Mammary epithelial cell (primary cell): ENCODE measurements around the gene EML4.

Source experiments
- CTCF ChIP-seq, 2 donors: IDR thresholded peaks in 1 of 2; conservative IDR thresholded peaks in 1 of 2; 2 replicates each; pipeline ENCODE4 v1.5.1; 2011 to 2012; ENCODE audit warnings: inconsistent platforms in 2 of 2, low read length in 2 of 2, mild to moderate bottlenecking in 2 of 2, control low read depth in 1 of 2, low read depth in 1 of 2; ENCODE audit not compliant: insufficient read depth in 1 of 2; ENCODE audit errors: extremely low read depth in 1 of 2
- EZH2 ChIP-seq: IDR thresholded peaks from 2 replicates; pipeline ENCODE4 v1.6.1; 2012; ENCODE audit warnings: low read length, inconsistent platforms, borderline replicate concordance

GRCh38 chr2:42307180-42307579 lies 138.0 kb downstream of the EML4 start:
- TF ChIP-seq EZH2 (no peak), CTCF (conservative IDR thresholded peaks at IDR 0.05 in 1 of 2, IDR thresholded peaks at IDR 0.05 in 1 of 2; ENCODE audit: extremely low read depth in 1 of 2, insufficient read depth in 1 of 2, low read depth in 1 of 2, low read length in 2 of 2) (no peak)
